T-cell (primary cell): ENCODE measurements around the gene KCNH5. TPM values are rescaled to one million over a fixed set of nuclear protein-coding genes. Genes with fewer than 3 reads are reported as not detected.
"Not testable (repeated sequence)": the region's sequence is repeated elsewhere in the genome, so short reads cannot be mapped to it uniquely, and the experiment has no call there.

Experiments
- ATAC-seq, 4 experiments: fragments of 200-7000 bp in 3 of 4; fragments of 150-1000 bp in 1 of 4; cut with Tn5 transposase; replicated peaks in 1 of 4; 1 replicate in 3 of 4; 2 replicates in 1 of 4; pipeline ENCODE4 v1.10.0; 2021; ENCODE audit warnings: moderate library complexity in 3 of 4, mild to moderate bottlenecking in 2 of 4, moderate number of reproducible peaks in 1 of 4
- CTCF ChIA-PET, 2 donors: fragments of 300-600 bp; sonication (Branson Sonifier 250); formaldehyde crosslinking; loops; one replicate each; lab custom pipeline; 2022; ENCODE audit warnings: antibody characterized with exemption in 2 of 2; lab: Charles Lee
- POLR2A ChIA-PET, 2 donors: fragments of 300-600 bp; sonication (Branson Sonifier 250); formaldehyde crosslinking; loops; one replicate each; lab custom pipeline; 2022; ENCODE audit warnings: antibody characterized with exemption in 2 of 2; lab: Charles Lee
- DNase-seq, 35 experiments: peaks; one replicate each; pipeline versions ENCODE4 v3.0.0 to v3.0.0-alpha.2; 2013 to 2023
- H3K27ac ChIP-seq: one replicate; pipeline ENCODE4 v1.5.1; 2013; ENCODE audit warnings: low read length
- H3K27me3 ChIP-seq, 2 experiments: replicated peaks in 1 of 2; 1 replicate in 1 of 2; 2 replicates in 1 of 2; pipeline versions ENCODE4 v1.6.1 to v1.7.0; 2013; ENCODE audit warnings: low read length in 1 of 2, mixed read lengths in 1 of 2; ENCODE audit not compliant: control insufficient read depth in 2 of 2, insufficient read depth in 2 of 2; ENCODE audit errors: extremely low read depth in 1 of 2
- H3K36me3 ChIP-seq, 2 donors: 1 replicate in 1 of 2; 2 replicates in 1 of 2; pipeline versions ENCODE4 v1.6.1 to v1.7.0; 2013; ENCODE audit warnings: low read length in 1 of 2; ENCODE audit not compliant: control insufficient read depth in 2 of 2, insufficient read depth in 1 of 2; ENCODE audit errors: extremely low read depth in 1 of 2
- H3K4me1 ChIP-seq, 2 experiments: 1 replicate in 1 of 2; 2 replicates in 1 of 2; pipeline versions ENCODE4 v1.6.1 to v1.7.0; 2013; ENCODE audit warnings: low read length in 2 of 2, mixed read lengths in 1 of 2; ENCODE audit not compliant: insufficient read depth in 2 of 2, control insufficient read depth in 1 of 2; ENCODE audit errors: extremely low read depth in 1 of 2
- H3K4me3 ChIP-seq, 2 donors: 1 replicate in 1 of 2; 2 replicates in 1 of 2; pipeline versions ENCODE4 v1.5.1 to v1.7.0; 2013; ENCODE audit warnings: mild to moderate bottlenecking in 2 of 2, low read length in 1 of 2, moderate library complexity in 1 of 2; ENCODE audit not compliant: control insufficient read depth in 1 of 2; ENCODE audit errors: extremely low read depth in 1 of 2
- H3K9me3 ChIP-seq: 2 replicates; pipeline ENCODE4 v1.7.0; 2013
- H3K27ac Mint-ChIP-seq, 2 donors: one replicate each; pipeline ENCODE4 v1.8.0; 2020 to 2021; ENCODE audit warnings: mild to moderate bottlenecking in 2 of 2, mixed read lengths in 2 of 2
- H3K27me3 Mint-ChIP-seq, 2 donors: one replicate each; pipeline ENCODE4 v1.8.0; 2021 to 2022; ENCODE audit warnings: mixed read lengths in 2 of 2
- H3K36me3 Mint-ChIP-seq: one replicate; pipeline ENCODE4 v1.8.0; 2021; ENCODE audit warnings: mixed read lengths
- H3K4me1 Mint-ChIP-seq, 3 donors: one replicate each; pipeline ENCODE4 v1.8.0; 2020 to 2022; ENCODE audit warnings: mixed read lengths in 3 of 3, mild to moderate bottlenecking in 1 of 3
- H3K4me3 Mint-ChIP-seq, 3 donors: one replicate each; pipeline ENCODE4 v1.8.0; 2020 to 2022; ENCODE audit warnings: mild to moderate bottlenecking in 3 of 3, mixed read lengths in 3 of 3, moderate library complexity in 3 of 3
- H3K9me3 Mint-ChIP-seq, 3 donors: one replicate each; pipeline ENCODE4 v1.8.0; 2020 to 2022; ENCODE audit warnings: mixed read lengths in 3 of 3
- WGBS: methylation state at CpG from one replicate; pipeline ENCODE4 v1.1.5; 2013; ENCODE audit warnings: missing lambda C conversion rate; ENCODE audit not compliant: insufficient coverage; 5-methylcytosine and 5-hydroxymethylcytosine counted together
- total RNA-seq, 35 experiments: library from RNA in 6 of 35; stranded (reverse) in 6 of 35; fragments of 120-200 nt in 1 of 35; gene quantifications; one replicate each; pipeline versions ENCODE4 v1.2.1 to v1.2.4 and lab custom pipeline; 2013 to 2026

KCNH5 gene
- total RNA-seq, 5 donors from 2014 or later (not counting 1 experiment from before 2014, with no cell fraction given): not detected

DNA sequence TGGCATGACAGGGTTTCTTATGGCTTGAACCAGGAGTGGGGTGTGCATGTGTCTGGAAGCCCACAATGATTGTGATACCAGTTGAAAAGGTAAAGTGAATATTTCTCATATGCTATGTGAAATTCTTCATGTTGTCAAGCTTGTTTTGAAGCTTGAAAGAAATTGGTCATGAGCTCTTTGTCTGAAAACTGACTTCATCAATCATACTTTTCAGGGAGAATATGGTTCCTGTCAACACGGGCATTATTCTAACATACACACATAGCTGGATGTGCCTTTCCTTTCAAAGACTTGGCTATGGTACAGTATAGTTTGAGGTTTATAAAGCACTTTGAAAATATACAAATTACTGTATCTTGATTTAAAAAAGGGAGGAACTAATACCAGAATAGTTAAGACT is 158.8 kb downstream of the KCNH5 start:
- ChIA-PET CTCF (no interaction called here), POLR2A (no interaction called here)
- ATAC-seq: no peak

DNA sequence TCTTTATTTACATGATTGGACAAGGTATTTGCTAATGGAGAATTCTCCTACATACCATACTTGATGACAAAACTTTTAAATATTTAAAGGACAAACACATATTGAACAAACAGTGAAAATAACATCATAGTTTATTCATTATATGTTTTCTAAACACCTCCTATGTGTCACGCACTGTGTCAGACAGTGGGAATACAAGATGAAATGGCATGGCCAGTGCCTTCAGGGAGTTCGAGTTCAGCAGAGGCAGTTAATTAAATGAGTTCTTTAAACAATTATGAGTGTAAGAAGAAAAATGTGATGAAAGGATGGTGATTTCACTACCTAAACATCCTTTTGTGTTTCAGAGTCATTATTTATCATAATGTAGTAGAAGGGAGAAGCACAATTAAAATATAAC is 159.8 kb downstream of the KCNH5 start:
- Mint-ChIP-seq H3K9me3 (peaks cover 0 to 4% (median 4%) of the 10 kb centered on the region in 3 donors), H3K36me3 (no peaks in the 10 kb centered on the region), H3K27ac (no peak overlapping the region), H3K27me3 (no peaks in the 10 kb centered on the region), H3K4me1 (no peaks in the 10 kb centered on the region), H3K4me3 (no peak overlapping the region)
- no peaks in the 10 kb centered on the region for H3K36me3 ChIP-seq
- DNase-seq: no peak
- no peak overlapping the region for H3K27ac ChIP-seq
- CTCF ChIA-PET: no interaction called here
- H3K27me3 ChIP-seq: no peaks in the 10 kb centered on the region
- H3K4me3 ChIP-seq: no peak overlapping the region
- H3K9me3 ChIP-seq: no peaks in the 10 kb centered on the region
- POLR2A ChIA-PET: no interaction called here
- WGBS: no CpG with 5 or more reads among the region's 2 CpGs
- ATAC-seq: no peak
- no peaks in the 10 kb centered on the region for H3K4me1 ChIP-seq

More for the DNA sequence above, 158.8 kb downstream of the KCNH5 start:
- Mint-ChIP-seq H3K4me1 (no peaks in the 10 kb centered on the region), H3K27ac (no peak overlapping the region), H3K9me3 (peaks cover 4 to 6% (median 4%) of the 10 kb centered on the region in 3 donors), H3K27me3 (no peaks in the 10 kb centered on the region), H3K4me3 (no peak overlapping the region), H3K36me3 (no peaks in the 10 kb centered on the region)
- DNase-seq: no peak
- no peaks in the 10 kb centered on the region for H3K36me3 ChIP-seq
- H3K27ac ChIP-seq: no peak overlapping the region
- WGBS: no CpG with 5 or more reads among the region's 1 CpG
- no peaks in the 10 kb centered on the region for H3K9me3 ChIP-seq
- no peaks in the 10 kb centered on the region for H3K4me1 ChIP-seq
- H3K27me3 ChIP-seq: no peaks in the 10 kb centered on the region
- no peak overlapping the region for H3K4me3 ChIP-seq

DNA sequence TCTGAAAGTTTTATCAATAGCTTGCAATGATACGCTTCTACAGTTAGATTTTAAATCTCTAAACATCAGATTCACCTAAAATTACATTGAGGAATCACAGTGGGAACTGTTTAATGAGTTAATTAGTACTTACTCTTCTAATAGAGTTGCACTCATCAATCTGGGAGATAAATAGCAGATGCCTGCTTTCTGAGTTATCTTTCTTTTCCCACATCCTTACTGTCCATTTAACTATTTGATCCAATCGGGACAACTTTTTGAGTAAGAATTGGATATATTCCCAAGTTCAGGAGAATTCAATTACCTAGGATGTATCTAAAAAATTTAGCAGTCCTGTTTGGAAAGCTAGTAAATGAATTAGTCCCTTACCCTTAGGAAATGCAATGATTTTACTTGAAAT is 162.3 kb downstream of the KCNH5 start:
- WGBS: no CpG with 5 or more reads among the region's 2 CpGs
- POLR2A ChIA-PET: no interaction called here
- no peak for ATAC-seq

GRCh38 chr14:62866376-62866775 is 178.9 kb downstream of the KCNH5 start:
- no peak for DNase-seq
- Mint-ChIP-seq H3K27me3 (no peaks in the 10 kb centered on the region), H3K9me3 (peaks cover 6 to 14% (median 10%) of the 10 kb centered on the region in 3 donors), H3K27ac (no peak overlapping the region), H3K4me1 (no peaks in the 10 kb centered on the region), H3K36me3 (no peaks in the 10 kb centered on the region), H3K4me3 (no peak overlapping the region)
- no peaks in the 10 kb centered on the region for H3K27me3 ChIP-seq
- no peaks in the 10 kb centered on the region for H3K36me3 ChIP-seq
- no peak overlapping the region for H3K4me3 ChIP-seq
- ATAC-seq: no peak
- H3K9me3 ChIP-seq: no peaks in the 10 kb centered on the region
- ChIA-PET POLR2A (no interaction called here), CTCF (no interaction called here)
- WGBS: no CpG with 5 or more reads among the region's 1 CpG
- H3K27ac ChIP-seq: no peak overlapping the region
- no peaks in the 10 kb centered on the region for H3K4me1 ChIP-seq

More for the DNA sequence above, 162.3 kb downstream of the KCNH5 start:
- no peak overlapping the region for H3K4me3 ChIP-seq
- H3K27me3 ChIP-seq: no peaks in the 10 kb centered on the region
- Mint-ChIP-seq H3K27me3 (no peaks in the 10 kb centered on the region), H3K4me1 (no peaks in the 10 kb centered on the region), H3K27ac (no peak overlapping the region), H3K9me3 (no peaks in the 10 kb centered on the region), H3K36me3 (no peaks in the 10 kb centered on the region), H3K4me3 (no peak overlapping the region)
- no peaks in the 10 kb centered on the region for H3K4me1 ChIP-seq
- no peak overlapping the region for H3K27ac ChIP-seq
- no peaks in the 10 kb centered on the region for H3K9me3 ChIP-seq
- CTCF ChIA-PET: no interaction called here
- H3K36me3 ChIP-seq: no peaks in the 10 kb centered on the region
- no peak for DNase-seq

GRCh38 chr14:62864588-62864987 is 180.7 kb downstream of the KCNH5 start:
- no peak overlapping the region for H3K4me3 ChIP-seq
- Mint-ChIP-seq H3K36me3 (no peaks in the 10 kb centered on the region), H3K9me3 (peaks cover 6 to 14% (median 10%) of the 10 kb centered on the region in 3 donors), H3K27me3 (no peaks in the 10 kb centered on the region), H3K4me1 (no peaks in the 10 kb centered on the region), H3K4me3 (no peak overlapping the region), H3K27ac (no peak overlapping the region)
- DNase-seq: no peak
- no peak for ATAC-seq
- no peaks in the 10 kb centered on the region for H3K4me1 ChIP-seq
- no peaks in the 10 kb centered on the region for H3K9me3 ChIP-seq
- H3K36me3 ChIP-seq: no peaks in the 10 kb centered on the region
- POLR2A ChIA-PET: no interaction called here
- H3K27me3 ChIP-seq: no peaks in the 10 kb centered on the region
- no peak overlapping the region for H3K27ac ChIP-seq
- CTCF ChIA-PET: no interaction called here

DNA sequence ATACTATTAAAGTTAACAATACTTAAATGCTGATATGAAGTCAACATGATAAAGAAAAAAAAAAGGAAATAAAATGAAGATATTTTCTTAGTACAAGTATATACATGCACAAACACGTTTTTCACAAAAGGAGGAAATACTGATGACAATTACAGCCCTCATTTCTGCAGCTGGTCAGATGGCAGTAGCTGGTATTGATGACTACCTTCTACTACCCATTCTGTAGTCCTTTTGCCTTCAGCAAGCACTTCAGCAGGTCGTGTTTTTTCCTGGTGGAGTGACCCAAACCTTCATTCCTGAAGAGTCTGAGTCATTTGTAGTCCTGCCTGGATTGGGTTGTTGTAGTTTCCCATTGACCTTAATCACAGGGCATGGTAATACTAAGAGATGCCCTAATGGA is 187.2 kb downstream of the KCNH5 start:
- ATAC-seq, H3K4me3 ChIP-seq, POLR2A ChIA-PET, DNase-seq, H3K27ac ChIP-seq, H3K36me3 ChIP-seq, H3K4me1 ChIP-seq, H3K9me3 ChIP-seq, H3K27me3 ChIP-seq, H3K27me3 Mint-ChIP-seq, H3K27ac Mint-ChIP-seq, CTCF ChIA-PET, H3K4me1 Mint-ChIP-seq, H3K9me3 Mint-ChIP-seq, H3K36me3 Mint-ChIP-seq, H3K4me3 Mint-ChIP-seq: not testable (repeated sequence)
- WGBS: no CpG with 5 or more reads among the region's 2 CpGs

DNA sequence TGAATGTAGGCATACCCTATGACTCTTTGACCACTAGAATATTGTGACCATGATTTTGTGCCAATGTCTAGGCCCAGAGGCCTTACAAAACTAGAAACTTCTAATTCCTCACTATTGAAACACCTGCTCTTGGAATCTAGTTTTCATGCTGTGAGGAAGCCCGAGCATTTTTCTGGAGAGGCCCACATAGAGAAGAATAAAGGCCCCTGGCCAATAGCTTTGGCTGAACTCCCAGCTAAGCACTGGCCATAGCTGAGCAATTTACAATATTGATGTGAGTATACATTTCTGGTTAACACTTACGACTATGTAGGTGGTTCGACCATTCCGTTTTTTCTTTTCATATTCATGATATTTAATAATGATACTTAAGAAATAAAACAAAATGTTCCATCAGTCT is 190.3 kb downstream of the KCNH5 start:
- CTCF ChIA-PET: no interaction called here
- WGBS: no CpG with 5 or more reads among the region's 4 CpGs

More for the DNA sequence above, 190.3 kb downstream of the KCNH5 start:
- Mint-ChIP-seq H3K27me3 (no peaks in the 10 kb centered on the region), H3K27ac (no peak overlapping the region), H3K36me3 (no peaks in the 10 kb centered on the region), H3K4me1 (no peaks in the 10 kb centered on the region), H3K4me3 (no peak overlapping the region), H3K9me3 (peaks cover 0 to 3% (median 3%) of the 10 kb centered on the region in 3 donors)
- no peaks in the 10 kb centered on the region for H3K9me3 ChIP-seq
- POLR2A ChIA-PET: no interaction called here
- no peaks in the 10 kb centered on the region for H3K36me3 ChIP-seq
- no peaks in the 10 kb centered on the region for H3K27me3 ChIP-seq
- H3K4me1 ChIP-seq: no peaks in the 10 kb centered on the region
- no peak for ATAC-seq
- no peak overlapping the region for H3K4me3 ChIP-seq
- DNase-seq: no peak
- H3K27ac ChIP-seq: no peak overlapping the region
